Uterus (tissue), 2 donors: ENCODE data around the gene ZP2.

Source experiments
- POLR2A ChIP-seq, 2 donors: fragments of 450-650 bp; IDR thresholded peaks; one replicate each; pipeline ENCODE4 v1.6.1; 2016; ENCODE audit warnings: antibody characterized with exemption in 2 of 2, mild to moderate bottlenecking in 1 of 2, moderate library complexity in 1 of 2
- TF ChIP-seq, protein P1 (sequence below), 4 experiments: fragments of 200-600 bp in 2 of 4; fragments of 450-650 bp in 2 of 4; sonication (generic) in 2 of 4; IDR thresholded peaks; one replicate each; pipeline ENCODE4 v1.5.1; 2016 to 2019; ENCODE audit warnings: antibody characterized with exemption in 4 of 4, mild to moderate bottlenecking in 2 of 4, moderate library complexity in 1 of 4

DNA sequence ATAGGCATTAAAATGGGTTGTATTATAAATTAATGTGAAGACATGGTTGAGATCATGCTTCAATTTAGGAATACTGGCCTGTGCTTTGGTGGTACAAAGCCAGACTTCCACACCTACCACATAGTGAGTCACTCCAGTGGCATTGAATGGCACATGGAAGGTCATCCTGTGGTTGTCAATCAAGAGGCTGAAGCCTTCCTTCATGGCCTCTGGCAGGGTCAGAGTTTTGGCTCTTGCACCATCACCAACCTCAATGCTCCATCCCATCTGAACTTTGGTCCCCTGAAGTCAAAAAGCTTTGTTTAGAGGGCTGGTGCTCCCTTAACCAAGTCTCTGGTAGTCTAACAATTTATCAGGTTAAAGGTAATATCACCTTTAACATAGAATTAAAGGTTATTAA is 6.1 kb downstream of the ZP2 start:
- no peak for TF ChIP-seq POLR2A (IDR thresholded peaks at IDR 0.05)
- TF ChIP-seq, protein P1, sequence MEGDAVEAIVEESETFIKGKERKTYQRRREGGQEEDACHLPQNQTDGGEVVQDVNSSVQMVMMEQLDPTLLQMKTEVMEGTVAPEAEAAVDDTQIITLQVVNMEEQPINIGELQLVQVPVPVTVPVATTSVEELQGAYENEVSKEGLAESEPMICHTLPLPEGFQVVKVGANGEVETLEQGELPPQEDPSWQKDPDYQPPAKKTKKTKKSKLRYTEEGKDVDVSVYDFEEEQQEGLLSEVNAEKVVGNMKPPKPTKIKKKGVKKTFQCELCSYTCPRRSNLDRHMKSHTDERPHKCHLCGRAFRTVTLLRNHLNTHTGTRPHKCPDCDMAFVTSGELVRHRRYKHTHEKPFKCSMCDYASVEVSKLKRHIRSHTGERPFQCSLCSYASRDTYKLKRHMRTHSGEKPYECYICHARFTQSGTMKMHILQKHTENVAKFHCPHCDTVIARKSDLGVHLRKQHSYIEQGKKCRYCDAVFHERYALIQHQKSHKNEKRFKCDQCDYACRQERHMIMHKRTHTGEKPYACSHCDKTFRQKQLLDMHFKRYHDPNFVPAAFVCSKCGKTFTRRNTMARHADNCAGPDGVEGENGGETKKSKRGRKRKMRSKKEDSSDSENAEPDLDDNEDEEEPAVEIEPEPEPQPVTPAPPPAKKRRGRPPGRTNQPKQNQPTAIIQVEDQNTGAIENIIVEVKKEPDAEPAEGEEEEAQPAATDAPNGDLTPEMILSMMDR (IDR thresholded peaks at IDR 0.05): no peak
